ENCODE measurements around the gene NLGN1.

The NLGN1 gene

DNA sequence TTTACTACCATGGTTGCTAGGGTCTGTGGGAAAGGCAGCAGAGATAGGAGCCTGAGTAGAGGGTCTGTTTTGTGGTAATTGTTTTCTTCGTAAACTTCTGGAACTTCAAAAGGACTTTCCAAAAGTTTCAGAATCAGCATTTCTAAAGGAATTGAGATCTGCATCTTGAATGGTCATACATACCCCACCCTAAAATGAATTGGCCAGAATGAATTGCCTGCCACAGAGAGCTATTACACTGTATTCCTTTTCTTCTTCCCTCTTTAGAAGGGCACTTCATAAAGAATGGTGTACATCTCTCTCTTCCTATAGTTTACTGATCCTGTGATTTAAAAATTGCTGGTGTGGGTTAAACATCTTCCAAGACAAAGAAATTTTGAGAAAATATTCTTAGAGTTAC, 525.7 kb downstream of the NLGN1 start:
- DNase-seq = no peak

GRCh38 chr3:173930251-173930650, 532.7 kb downstream of the NLGN1 start:
- no peak for DNase-seq

DNA sequence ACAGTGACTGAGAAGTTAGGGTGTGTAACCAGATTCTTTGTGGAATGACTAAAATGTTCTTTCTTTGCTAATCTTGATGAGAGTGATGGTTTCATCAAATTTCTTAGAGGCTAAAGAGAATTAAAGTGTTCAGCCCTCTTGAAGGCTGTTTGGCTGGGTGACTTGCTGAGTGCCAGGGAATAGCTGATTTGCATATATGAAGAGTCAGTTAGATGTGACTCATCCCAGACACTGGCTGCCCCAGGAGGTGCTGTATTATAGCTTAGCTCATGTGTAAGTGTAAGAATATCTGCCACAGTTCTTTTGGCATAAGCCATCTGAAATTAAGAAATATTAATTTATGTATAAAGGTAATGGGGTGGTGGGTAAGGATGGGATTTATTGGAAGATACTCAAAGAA, 535.1 kb downstream of the NLGN1 start:
- DNase-seq = no peak

DNA sequence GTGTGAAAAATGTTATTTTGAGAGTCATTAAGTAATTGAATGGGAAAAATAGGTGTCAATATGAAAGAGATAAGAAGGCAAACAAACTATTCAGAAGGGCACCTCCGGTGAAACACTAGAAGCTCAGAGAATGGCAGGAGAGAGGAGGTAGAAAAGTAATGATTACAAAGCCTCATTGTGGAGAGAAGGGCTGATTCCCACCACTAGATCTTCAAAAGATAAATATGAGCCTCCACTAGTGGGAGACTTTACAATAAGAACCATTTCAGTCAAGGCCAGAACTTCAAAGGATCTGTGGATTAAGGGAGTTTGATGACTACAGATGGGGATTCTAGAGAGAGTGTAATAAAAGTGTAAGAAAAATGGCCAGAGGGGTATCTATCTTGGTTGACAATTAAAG, 535.6 kb downstream of the NLGN1 start:
- no peak for DNase-seq

DNA sequence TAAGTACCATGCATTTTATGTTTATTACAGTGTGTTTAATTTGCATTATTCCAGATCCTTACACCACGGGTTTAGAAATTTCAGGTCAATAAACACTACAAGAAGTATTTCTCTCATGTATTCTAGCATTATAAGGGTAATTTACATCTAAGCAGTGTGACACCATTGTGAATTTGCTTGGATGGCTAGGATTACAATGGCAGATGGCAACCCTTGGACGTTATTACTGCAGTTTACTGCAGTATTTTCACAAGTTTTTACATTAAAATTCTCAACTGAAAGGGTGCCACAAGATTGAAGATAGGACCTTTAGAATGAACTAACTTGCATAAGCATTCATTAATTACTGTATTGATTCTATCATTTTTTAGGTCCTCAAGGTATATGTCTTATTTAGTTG, 538.8 kb downstream of the NLGN1 start:
- DNase-seq = no peak

DNA sequence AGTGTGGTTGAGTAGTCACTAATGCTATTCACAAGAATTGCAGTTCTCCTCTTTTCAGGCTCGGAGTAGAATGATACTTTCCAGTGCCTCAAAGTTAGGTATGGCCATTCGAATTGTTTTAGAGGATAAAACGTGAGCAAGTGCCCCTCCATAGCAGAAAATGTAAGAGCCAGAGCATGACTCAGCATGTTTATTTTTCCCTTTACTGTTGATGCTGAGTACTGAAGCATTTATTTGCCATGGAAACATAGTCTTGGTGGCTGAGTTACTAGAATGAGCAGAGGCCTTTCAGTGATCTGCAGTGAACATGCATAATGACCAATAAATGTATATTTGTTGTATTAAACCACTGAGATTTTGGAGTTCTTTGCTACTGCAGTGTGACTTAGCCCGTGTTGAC, 540.6 kb downstream of the NLGN1 start:
- no peak for DNase-seq

DNA sequence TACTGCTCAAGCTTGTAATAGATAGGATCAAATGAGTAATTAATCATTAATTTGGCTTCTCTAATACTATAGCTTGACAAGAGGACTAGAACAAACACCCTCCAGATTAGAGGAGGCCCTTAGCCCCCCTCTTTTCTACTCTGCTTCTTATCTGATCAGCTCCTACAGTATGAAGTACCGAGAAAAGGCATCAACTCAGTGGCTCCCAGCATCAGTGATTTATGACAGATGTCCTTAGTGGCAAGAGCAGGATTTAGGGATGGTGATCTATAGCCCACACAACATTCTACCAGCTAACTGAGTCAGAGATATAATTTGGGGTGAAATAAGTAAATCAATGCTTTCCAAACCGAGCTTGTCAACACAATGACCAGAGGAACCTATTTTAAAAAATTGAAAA, 541.1 kb downstream of the NLGN1 start:
- no peak for DNase-seq

- DNase-seq = no peak
These were observed 541.8 kb downstream of the NLGN1 start for GRCh38 chr3:173939331-173939730.

DNA sequence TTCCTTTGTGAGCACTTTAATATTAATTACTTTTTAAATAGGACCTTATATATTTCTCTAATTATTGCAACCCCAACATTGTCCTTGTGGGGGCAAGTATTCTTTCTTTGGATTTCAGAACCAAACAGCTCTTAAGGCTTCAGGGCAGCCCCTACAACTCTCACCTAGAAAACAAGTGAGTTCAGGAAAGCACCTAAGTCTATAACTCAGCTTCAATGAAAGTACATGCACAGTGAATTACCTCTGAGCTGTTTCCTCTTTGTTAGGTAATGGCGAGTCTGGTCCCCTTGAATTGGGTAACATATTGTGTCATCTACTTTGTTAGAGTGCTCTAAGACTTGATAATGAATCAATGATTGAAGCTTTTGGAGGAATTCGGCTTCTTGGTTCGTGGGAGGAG, 545.7 kb downstream of the NLGN1 start:
- DNase-seq = no peak

DNA sequence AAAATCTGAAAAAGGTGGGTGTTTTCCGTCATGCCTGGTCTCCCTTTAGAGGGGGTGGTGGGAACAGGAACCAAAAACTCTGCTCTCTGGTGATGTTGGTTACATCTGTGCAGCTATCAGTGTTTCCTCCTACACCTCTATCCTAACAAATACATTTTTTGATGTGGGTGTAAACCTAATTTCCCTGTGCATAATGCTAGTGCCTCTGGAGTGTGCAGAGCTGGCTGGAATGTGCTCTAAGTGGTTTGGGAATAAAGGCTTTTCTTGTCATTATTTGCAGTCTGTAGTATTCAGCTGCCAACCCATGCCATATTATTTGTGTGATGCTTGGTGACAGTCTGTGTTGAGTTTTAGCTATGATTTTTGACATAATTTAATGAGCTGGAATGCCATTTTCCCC, 547.6 kb downstream of the NLGN1 start:
- no peak for DNase-seq

DNA sequence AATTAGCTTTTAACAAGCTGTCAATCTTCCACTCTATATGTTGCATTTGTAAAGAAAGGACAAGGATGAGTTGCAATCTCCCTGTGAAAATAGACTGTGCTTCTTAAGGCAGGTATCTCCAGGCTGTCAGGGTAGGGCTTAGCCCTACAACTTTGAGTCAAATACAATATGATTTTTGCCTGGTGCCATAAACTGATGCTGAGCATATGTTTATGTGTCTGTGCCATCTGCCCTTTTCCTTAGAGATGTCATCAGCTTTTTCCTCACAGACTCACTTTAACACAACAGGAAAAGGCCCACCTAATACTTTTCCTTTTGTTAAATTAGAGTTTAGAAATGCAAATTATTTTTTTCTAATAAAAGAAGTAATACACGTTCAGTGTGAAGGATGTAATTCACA, 548.3 kb downstream of the NLGN1 start:
- DNase-seq = no peak

GRCh38 chr3:173954647-173955046, 557.1 kb downstream of the NLGN1 start:
- no peak for DNase-seq

DNA sequence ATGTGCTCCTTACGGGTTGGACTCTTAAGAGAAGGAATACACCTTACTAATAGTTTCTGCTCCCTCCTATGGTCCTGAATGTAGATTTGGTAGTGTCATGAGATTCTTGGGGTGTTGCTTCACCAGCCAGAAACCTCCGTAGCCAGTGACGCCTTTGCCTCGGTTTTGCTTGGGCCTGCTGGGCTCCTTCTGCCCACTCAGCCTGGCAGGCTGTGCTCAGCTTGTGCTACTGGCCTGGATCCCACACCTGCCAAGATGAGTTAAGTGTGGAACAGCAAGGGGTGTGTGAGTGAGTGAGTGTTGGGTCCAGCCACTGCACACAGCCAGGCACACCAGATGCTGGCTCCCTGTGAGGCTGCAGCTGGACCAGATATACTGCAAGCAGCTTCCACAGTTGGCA, 560.1 kb downstream of the NLGN1 start:
- DNase-seq = no peak

- no peak for DNase-seq
These were observed 561.3 kb downstream of the NLGN1 start for GRCh38 chr3:173958805-173959204.

GRCh38 chr3:173970281-173970680, 572.7 kb downstream of the NLGN1 start:
- no peak for DNase-seq

- no peak for DNase-seq
These were observed 578.7 kb downstream of the NLGN1 start for GRCh38 chr3:173976281-173976680.

GRCh38 chr3:173977747-173978146, 580.2 kb downstream of the NLGN1 start:
- no peak for DNase-seq

- no peak for DNase-seq
These were observed 585.8 kb downstream of the NLGN1 start for GRCh38 chr3:173983343-173983742.

- no peak for DNase-seq
These were observed 589.4 kb downstream of the NLGN1 start for GRCh38 chr3:173986861-173987410.

- DNase-seq = no peak
These were observed 591.4 kb downstream of the NLGN1 start for GRCh38 chr3:173988909-173989308.

- DNase-seq = no peak
These were observed 594.9 kb downstream of the NLGN1 start for GRCh38 chr3:173992416-173992815.

DNA sequence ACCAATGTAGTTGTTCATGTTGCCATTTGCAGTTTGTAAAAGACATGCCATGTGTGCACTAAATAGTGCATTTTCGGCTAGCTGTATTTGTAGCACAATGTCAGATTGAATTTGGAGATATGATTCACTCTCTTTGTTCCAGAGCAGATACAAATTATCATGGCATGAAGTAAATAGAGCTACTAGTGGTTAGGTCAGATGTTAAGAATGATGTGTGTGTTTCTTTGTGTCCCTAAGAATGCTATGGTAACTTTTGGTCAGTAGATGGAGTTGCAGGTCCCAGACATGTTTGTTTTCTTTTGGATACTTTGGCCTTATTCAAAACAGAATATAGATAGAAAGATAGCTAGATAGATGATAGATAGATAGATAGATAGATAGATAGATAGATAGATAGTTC, 595.8 kb downstream of the NLGN1 start:
- DNase-seq = no peak

DNA sequence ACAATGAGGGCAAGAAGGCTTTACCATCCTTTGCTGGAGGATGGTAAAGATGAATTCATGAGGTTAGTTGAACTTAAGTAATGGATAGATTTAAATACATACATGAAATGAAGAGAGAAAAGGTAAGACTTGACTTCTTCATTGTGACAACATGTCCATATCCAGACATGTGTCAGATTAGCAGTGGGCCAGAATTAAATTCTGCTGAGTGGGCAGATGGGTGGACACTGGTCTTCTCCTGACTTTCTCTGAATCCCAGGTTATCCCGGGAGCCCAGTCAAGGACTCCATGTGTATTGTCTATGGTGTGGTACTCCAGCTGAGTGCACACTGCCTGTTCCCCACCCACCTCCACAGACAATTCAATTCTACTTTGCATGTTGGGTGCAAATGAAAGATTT, 603.1 kb downstream of the NLGN1 start:
- DNase-seq = no peak

GRCh38 chr3:174002543-174002942, 605.0 kb downstream of the NLGN1 start:
- no peak for DNase-seq

DNA sequence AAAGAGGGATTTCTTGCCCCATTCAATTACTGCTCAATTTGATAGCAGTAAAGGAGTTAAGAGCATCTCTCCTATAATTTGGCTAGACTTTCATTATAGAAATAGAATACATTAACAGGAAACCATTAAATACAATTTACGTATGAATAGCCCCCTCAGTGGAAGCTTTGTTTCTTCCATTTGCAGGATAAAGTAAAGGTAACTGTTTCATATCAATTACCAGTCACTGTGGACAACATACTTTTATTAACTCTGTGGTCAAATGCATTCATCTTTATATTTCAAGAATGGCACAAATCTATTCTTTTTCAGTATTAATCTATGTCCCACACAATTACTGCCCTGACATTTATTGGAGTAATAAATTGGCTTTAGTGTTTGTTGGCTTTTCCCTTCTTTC, 613.4 kb downstream of the NLGN1 start:
- DNase-seq = no peak

DNA sequence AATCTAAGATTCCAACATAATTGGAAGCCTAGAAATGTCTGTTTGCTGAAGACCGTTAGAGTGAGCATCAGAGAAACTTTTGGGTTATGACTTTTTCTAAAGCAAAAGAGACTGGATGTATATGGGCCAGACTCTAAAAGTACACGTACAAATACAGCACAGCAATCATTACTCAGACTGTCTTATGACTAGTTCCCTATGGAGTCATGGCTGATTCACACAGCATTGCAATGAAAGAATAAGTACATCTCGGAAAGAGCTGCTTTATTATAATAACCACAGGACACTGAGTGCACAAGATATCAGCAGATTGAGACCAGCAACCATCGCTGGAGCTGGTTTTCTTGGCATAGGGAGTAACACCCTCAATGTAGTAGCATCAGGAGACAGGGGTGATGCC, 618.6 kb downstream of the NLGN1 start:
- DNase-seq = no peak

All from cortex of kidney (tissue), 1 donor.